Neural progenitor cell (in vitro differentiated cells): ENCODE data around the gene DCDC2. TPM values are rescaled to one million over a fixed set of nuclear protein-coding genes. Genes with fewer than 3 reads are reported as not detected.

Source experiments
- DNase-seq: peaks from one replicate; pipeline ENCODE4 v3.0.0-alpha.2; 2016; ENCODE audit warnings: low spot score
- H2AFZ ChIP-seq: fragments of 200-600 bp; sonication (generic); replicated peaks from 2 replicates; pipeline ENCODE4 v1.6.1; 2016; ENCODE audit warnings: antibody characterized with exemption
- H3F3A ChIP-seq: fragments of 200-600 bp; sonication (generic); 2 replicates; pipeline ENCODE4 v1.6.1; 2016; ENCODE audit warnings: antibody characterized with exemption, low read depth
- H3K27ac ChIP-seq: fragments of 200-600 bp; sonication (generic); 2 replicates; pipeline ENCODE4 v1.5.1; 2016; ENCODE audit warnings: mild to moderate bottlenecking
- H3K27me3 ChIP-seq: fragments of 200-600 bp; sonication (generic); 2 replicates; pipeline ENCODE4 v1.6.1; 2016; ENCODE audit warnings: mild to moderate bottlenecking, moderate library complexity
- H3K36me3 ChIP-seq: fragments of 200-600 bp; sonication (generic); 2 replicates; pipeline ENCODE4 v1.5.1; 2016
- H3K4me1 ChIP-seq: fragments of 200-600 bp; sonication (generic); 2 replicates; pipeline ENCODE4 v1.6.1; 2016; ENCODE audit warnings: mixed run types
- H3K4me2 ChIP-seq: fragments of 200-600 bp; sonication (generic); 2 replicates; pipeline ENCODE4 v1.6.1; 2016
- H3K4me3 ChIP-seq: fragments of 200-600 bp; sonication (generic); 2 replicates; pipeline ENCODE4 v1.5.1; 2016
- H3K79me2 ChIP-seq: fragments of 200-600 bp; sonication (generic); 2 replicates; pipeline ENCODE4 v1.6.1; 2016; ENCODE audit warnings: low read depth
- H3K9ac ChIP-seq: fragments of 200-600 bp; sonication (generic); 2 replicates; pipeline ENCODE4 v1.6.1; 2016
- H3K9me3 ChIP-seq: fragments of 200-600 bp; sonication (generic); 2 replicates; pipeline ENCODE4 v1.5.1; 2016; ENCODE audit warnings: low read depth
- H4K20me1 ChIP-seq: fragments of 200-600 bp; sonication (generic); 2 replicates; pipeline ENCODE4 v1.6.1; 2016; ENCODE audit warnings: low read depth
- H3K27ac Mint-ChIP-seq: 3 replicates; pipeline ENCODE4 v1.8.0; 2021; ENCODE audit warnings: mixed read lengths
- H3K27me3 Mint-ChIP-seq: 2 replicates; pipeline ENCODE4 v1.8.0; 2022; ENCODE audit warnings: low read depth, mild to moderate bottlenecking, inconsistent platforms, moderate library complexity, mixed read lengths; ENCODE audit not compliant: insufficient read depth
- H3K36me3 Mint-ChIP-seq: 3 replicates; pipeline ENCODE4 v1.8.0; 2021; ENCODE audit warnings: mixed read lengths
- H3K4me1 Mint-ChIP-seq: 3 replicates; pipeline ENCODE4 v1.8.0; 2021; ENCODE audit warnings: mixed read lengths
- H3K4me3 Mint-ChIP-seq: 3 replicates; pipeline ENCODE4 v1.8.0; 2021; ENCODE audit warnings: mild to moderate bottlenecking, moderate library complexity, mixed read lengths
- H3K9me3 Mint-ChIP-seq: 3 replicates; pipeline ENCODE4 v1.8.0; 2020; ENCODE audit warnings: mixed read lengths
- EZH2 ChIP-seq: fragments of 200-600 bp; sonication (generic); IDR thresholded peaks from 2 replicates; pipeline ENCODE4 v1.6.1; 2017; ENCODE audit warnings: antibody characterized with exemption, mild to moderate bottlenecking, moderate library complexity
- EZH2phosphoT487 ChIP-seq: fragments of 200-600 bp; sonication (generic); IDR thresholded peaks from 2 replicates; pipeline ENCODE4 v1.6.1; 2017; ENCODE audit warnings: antibody characterized with exemption
- total RNA-seq: library from RNA; depleted of rRNA; stranded (reverse); fragments of >200 nt; gene quantifications from 2 replicates; pipeline ENCODE4 v1.2.3, GENCODE V29; 2015; ENCODE audit warnings: low replicate concordance
- TF ChIP-seq, protein P1 (sequence below): fragments of 200-600 bp; sonication (generic); IDR thresholded peaks from 2 replicates; pipeline ENCODE4 v1.5.1; 2017; ENCODE audit warnings: antibody characterized with exemption, mild to moderate bottlenecking

DCDC2 gene
- total RNA-seq, 1 donor from 2014 or later = not detected

DNA sequence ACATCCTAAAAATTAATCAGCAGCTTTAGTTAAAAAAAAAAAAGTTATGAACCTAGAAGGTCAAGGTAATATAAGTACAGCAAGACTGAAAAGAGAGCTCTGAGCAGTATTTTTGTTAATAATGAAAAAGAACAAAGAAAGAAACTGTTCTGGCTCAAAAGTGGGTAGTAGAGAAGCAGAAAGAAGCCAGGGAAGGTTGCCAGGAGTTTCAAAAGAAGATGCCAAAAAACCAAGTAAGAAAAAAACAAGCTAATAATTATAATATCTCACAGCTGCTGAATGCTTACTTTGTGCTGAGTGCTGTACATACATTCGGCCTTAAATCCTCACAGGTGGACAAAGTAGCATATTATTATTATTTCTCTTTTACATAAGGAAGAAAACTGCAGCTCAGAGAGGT is 200.0 kb downstream of the DCDC2 start:
- Histone ChIP-seq H3K27ac (no peak overlapping the region), H4K20me1 (no peaks in the 10 kb centered on the region), H3K9me3 (no peaks in the 10 kb centered on the region), H3K36me3 (no peaks in the 10 kb centered on the region), H3F3A (no peaks in the 10 kb centered on the region), H3K4me1 (no peaks in the 10 kb centered on the region), H3K79me2 (no peaks in the 10 kb centered on the region), H3K4me3 (no peak overlapping the region), H3K4me2 (no peak overlapping the region), H2AFZ (no peak overlapping the region), H3K9ac (no peak overlapping the region), H3K27me3 (no peaks in the 10 kb centered on the region)
- Mint-ChIP-seq H3K27ac (no peak overlapping the region), H3K27me3 (peaks cover 4% of the 10 kb centered on the region), H3K9me3 (no peaks in the 10 kb centered on the region), H3K4me1 (peaks cover 5% of the 10 kb centered on the region), H3K36me3 (no peaks in the 10 kb centered on the region), H3K4me3 (no peak overlapping the region)
- TF ChIP-seq EZH2phosphoT487 (no peak), EZH2 (no peak)
- TF ChIP-seq, protein P1, sequence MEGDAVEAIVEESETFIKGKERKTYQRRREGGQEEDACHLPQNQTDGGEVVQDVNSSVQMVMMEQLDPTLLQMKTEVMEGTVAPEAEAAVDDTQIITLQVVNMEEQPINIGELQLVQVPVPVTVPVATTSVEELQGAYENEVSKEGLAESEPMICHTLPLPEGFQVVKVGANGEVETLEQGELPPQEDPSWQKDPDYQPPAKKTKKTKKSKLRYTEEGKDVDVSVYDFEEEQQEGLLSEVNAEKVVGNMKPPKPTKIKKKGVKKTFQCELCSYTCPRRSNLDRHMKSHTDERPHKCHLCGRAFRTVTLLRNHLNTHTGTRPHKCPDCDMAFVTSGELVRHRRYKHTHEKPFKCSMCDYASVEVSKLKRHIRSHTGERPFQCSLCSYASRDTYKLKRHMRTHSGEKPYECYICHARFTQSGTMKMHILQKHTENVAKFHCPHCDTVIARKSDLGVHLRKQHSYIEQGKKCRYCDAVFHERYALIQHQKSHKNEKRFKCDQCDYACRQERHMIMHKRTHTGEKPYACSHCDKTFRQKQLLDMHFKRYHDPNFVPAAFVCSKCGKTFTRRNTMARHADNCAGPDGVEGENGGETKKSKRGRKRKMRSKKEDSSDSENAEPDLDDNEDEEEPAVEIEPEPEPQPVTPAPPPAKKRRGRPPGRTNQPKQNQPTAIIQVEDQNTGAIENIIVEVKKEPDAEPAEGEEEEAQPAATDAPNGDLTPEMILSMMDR = no peak
- no peak for DNase-seq

DNA sequence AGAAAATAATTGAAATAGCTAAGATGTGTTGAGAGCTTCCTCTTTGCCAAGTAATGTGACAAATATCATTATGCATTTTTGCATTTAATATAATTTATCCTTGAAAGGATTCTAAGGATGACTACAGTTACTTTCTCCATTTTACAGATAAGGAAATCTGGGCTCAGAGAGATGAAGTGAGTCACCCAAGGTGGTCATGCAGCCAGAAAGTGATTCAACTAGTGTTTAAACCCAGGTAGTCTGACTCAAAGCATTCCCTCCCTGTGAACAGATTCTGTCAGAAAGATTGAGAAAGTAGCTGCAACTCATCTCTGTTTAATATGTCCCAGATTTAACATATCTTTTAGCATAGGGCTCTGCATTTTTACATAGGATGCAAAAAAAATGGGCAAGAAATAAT is 203.7 kb downstream of the DCDC2 start:
- H3K27ac ChIP-seq = no peak overlapping the region
- DNase-seq = no peak
- no peak for TF ChIP-seq EZH2phosphoT487
- no peak for TF ChIP-seq EZH2
- TF ChIP-seq, protein P1 = no peak
- Mint-ChIP-seq H3K4me1 (no peaks in the 10 kb centered on the region), H3K27me3 (peaks cover 2% of the 10 kb centered on the region), H3K36me3 (no peaks in the 10 kb centered on the region), H3K9me3 (no peaks in the 10 kb centered on the region), H3K4me3 (no peak overlapping the region), H3K27ac (no peak overlapping the region)
- no peaks in the 10 kb centered on the region for H4K20me1 ChIP-seq
- H3K79me2 ChIP-seq = no peaks in the 10 kb centered on the region
- no peak overlapping the region for H3K4me2 ChIP-seq
- H2AFZ ChIP-seq = no peak overlapping the region
- H3K27me3 ChIP-seq = no peaks in the 10 kb centered on the region
- no peak overlapping the region for H3K4me3 ChIP-seq
- no peak overlapping the region for H3K9ac ChIP-seq
- no peaks in the 10 kb centered on the region for H3F3A ChIP-seq
- no peaks in the 10 kb centered on the region for H3K9me3 ChIP-seq
- no peaks in the 10 kb centered on the region for H3K4me1 ChIP-seq
- H3K36me3 ChIP-seq = no peaks in the 10 kb centered on the region

DNA sequence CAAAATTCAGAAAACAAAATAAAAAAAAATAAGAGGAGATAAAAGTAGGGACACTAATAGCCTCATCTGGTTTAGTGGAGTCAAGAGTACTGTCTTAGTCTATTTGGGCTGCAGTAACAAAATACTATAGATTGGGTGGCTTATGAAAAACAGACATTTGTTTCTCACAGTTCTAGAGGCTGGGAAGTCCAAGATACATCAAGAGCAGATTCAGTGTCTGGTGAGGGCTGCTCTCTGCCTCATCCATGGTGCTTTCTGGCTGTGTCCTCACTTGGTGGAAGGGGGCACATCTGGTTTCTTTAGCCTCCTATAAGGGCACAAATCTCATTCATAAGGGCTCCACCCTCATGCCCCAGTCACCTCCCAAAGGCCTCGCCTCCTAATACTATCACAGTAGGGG is 205.8 kb downstream of the DCDC2 start:
- Mint-ChIP-seq H3K9me3 (no peaks in the 10 kb centered on the region), H3K36me3 (no peaks in the 10 kb centered on the region), H3K27ac (no peak overlapping the region), H3K4me1 (no peaks in the 10 kb centered on the region), H3K27me3 (peaks cover 4% of the 10 kb centered on the region), H3K4me3 (no peak overlapping the region)
- H3K27ac ChIP-seq = no peak overlapping the region
- H3K4me1 ChIP-seq = no peaks in the 10 kb centered on the region
- DNase-seq = no peak
- H3K27me3 ChIP-seq = no peaks in the 10 kb centered on the region
- no peak overlapping the region for H3K4me3 ChIP-seq
- H3K4me2 ChIP-seq = no peak overlapping the region
- TF ChIP-seq, protein P1 = no peak
- TF ChIP-seq EZH2 (no peak), EZH2phosphoT487 (no peak)
- H3K9ac ChIP-seq = no peak overlapping the region
- no peaks in the 10 kb centered on the region for H3F3A ChIP-seq
- no peaks in the 10 kb centered on the region for H4K20me1 ChIP-seq
- H2AFZ ChIP-seq = no peak overlapping the region
- H3K79me2 ChIP-seq = no peaks in the 10 kb centered on the region
- no peaks in the 10 kb centered on the region for H3K36me3 ChIP-seq
- no peaks in the 10 kb centered on the region for H3K9me3 ChIP-seq
